ENCODE data around the gene CARD9.
"Not testable (repeated sequence)": the region's sequence is repeated elsewhere in the genome, so short reads cannot be mapped to it uniquely, and the experiment has no call there.

Gene CARD9

GRCh38 chr9:136321561-136321960 is 51.9 kb downstream of the CARD9 start:
- Histone ChIP-seq H3K4me3 (no peak overlapping the region), H3K9me3 (no peaks in the 10 kb centered on the region), H3K36me3 (replicated peaks) (no peaks in the 10 kb centered on the region), H3K4me1 (no peaks in the 10 kb centered on the region), H3K27me3 (ENCODE audit: low read depth) (no peaks in the 10 kb centered on the region)
- no peak for DNase-seq (ENCODE audit: low spot score in 2 of 2)
- in situ Hi-C loops (cut with MboI; ENCODE audit: low sequenced_read_pairs), result no loop called here

GRCh38 chr9:136320972-136321371 is 52.5 kb downstream of the CARD9 start:
- H3K36me3 ChIP-seq (replicated peaks); H3K9me3 ChIP-seq; H3K4me1 ChIP-seq; H3K4me3 ChIP-seq; in situ Hi-C loops (cut with MboI; ENCODE audit: low sequenced_read_pairs); H3K27me3 ChIP-seq (ENCODE audit: low read depth); DNase-seq (ENCODE audit: low spot score in 2 of 2): not testable (repeated sequence)

- H3K4me1 ChIP-seq; H3K27me3 ChIP-seq (ENCODE audit: low read depth); H3K36me3 ChIP-seq (replicated peaks); H3K9me3 ChIP-seq; DNase-seq (ENCODE audit: low spot score in 2 of 2); H3K4me3 ChIP-seq; in situ Hi-C loops (cut with MboI; ENCODE audit: low sequenced_read_pairs): not testable (repeated sequence)
These were observed 53.5 kb downstream of the CARD9 start for GRCh38 chr9:136319955-136320354.

- H3K4me3 ChIP-seq; H3K36me3 ChIP-seq (replicated peaks); H3K27me3 ChIP-seq (ENCODE audit: low read depth); DNase-seq (ENCODE audit: low spot score in 2 of 2); H3K4me1 ChIP-seq; in situ Hi-C loops (cut with MboI; ENCODE audit: low sequenced_read_pairs): not testable (repeated sequence)
- H3K9me3 ChIP-seq, result peaks cover 12% of the 10 kb centered on the region
These were observed 54.2 kb downstream of the CARD9 start for GRCh38 chr9:136319244-136319643.

- no peak for DNase-seq (ENCODE audit: low spot score in 2 of 2)
- H3K4me1 ChIP-seq, result no peaks in the 10 kb centered on the region
- in situ Hi-C loops (cut with MboI; ENCODE audit: low sequenced_read_pairs), result no loop called here
These were observed 54.7 kb downstream of the CARD9 start for GRCh38 chr9:136318776-136319241.

GRCh38 chr9:136318111-136318775 is 55.2 kb downstream of the CARD9 start:
- H3K9me3 ChIP-seq, result peaks cover 12% of the 10 kb centered on the region
- H3K4me3 ChIP-seq, result no peak overlapping the region
- H3K4me1 ChIP-seq, result no peaks in the 10 kb centered on the region
- H3K27me3 ChIP-seq (ENCODE audit: low read depth), result no peaks in the 10 kb centered on the region
- H3K36me3 ChIP-seq (replicated peaks), result no peaks in the 10 kb centered on the region
- DNase-seq (ENCODE audit: low spot score in 2 of 2), result no peak
- in situ Hi-C loops (cut with MboI; ENCODE audit: low sequenced_read_pairs), result no loop called here

More at GRCh38 chr9:136318776-136319241, 54.7 kb downstream of the CARD9 start:
- Histone ChIP-seq H3K4me3 (no peak overlapping the region), H3K27me3 (ENCODE audit: low read depth) (no peaks in the 10 kb centered on the region), H3K36me3 (replicated peaks) (no peaks in the 10 kb centered on the region), H3K9me3 (peaks cover 12% of the 10 kb centered on the region)

GRCh38 chr9:136317695-136318094 is 55.8 kb downstream of the CARD9 start:
- H3K27me3 ChIP-seq (ENCODE audit: low read depth), result no peaks in the 10 kb centered on the region
- H3K4me1 ChIP-seq, result no peaks in the 10 kb centered on the region
- no peak overlapping the region for H3K4me3 ChIP-seq
- H3K36me3 ChIP-seq (replicated peaks), result no peaks in the 10 kb centered on the region
- in situ Hi-C loops (cut with MboI; ENCODE audit: low sequenced_read_pairs), result no loop called here
- no peak for DNase-seq (ENCODE audit: low spot score in 2 of 2)
- peaks cover 12% of the 10 kb centered on the region for H3K9me3 ChIP-seq

- Histone ChIP-seq H3K4me1 (no peaks in the 10 kb centered on the region), H3K36me3 (replicated peaks) (no peaks in the 10 kb centered on the region), H3K27me3 (ENCODE audit: low read depth) (no peaks in the 10 kb centered on the region), H3K4me3 (no peak overlapping the region), H3K9me3 (peaks cover 12% of the 10 kb centered on the region)
- in situ Hi-C loops (cut with MboI; ENCODE audit: low sequenced_read_pairs), result no loop called here
- DNase-seq (ENCODE audit: low spot score in 2 of 2), result no peak
These were observed 56.4 kb downstream of the CARD9 start for GRCh38 chr9:136316896-136317676.

- no peak for DNase-seq (ENCODE audit: low spot score in 2 of 2)
- Histone ChIP-seq H3K4me1 (no peaks in the 10 kb centered on the region), H3K36me3 (replicated peaks) (no peaks in the 10 kb centered on the region), H3K4me3 (no peak overlapping the region), H3K9me3 (peaks cover 12% of the 10 kb centered on the region), H3K27me3 (ENCODE audit: low read depth) (no peaks in the 10 kb centered on the region)
- in situ Hi-C loops (cut with MboI; ENCODE audit: low sequenced_read_pairs), result no loop called here
These were observed 57.2 kb downstream of the CARD9 start for GRCh38 chr9:136316271-136316751.

GRCh38 chr9:136314944-136315343 is 58.5 kb downstream of the CARD9 start:
- Histone ChIP-seq H3K4me1 (no peaks in the 10 kb centered on the region), H3K36me3 (replicated peaks) (no peaks in the 10 kb centered on the region), H3K4me3 (no peak overlapping the region), H3K9me3 (peaks cover 12% of the 10 kb centered on the region), H3K27me3 (ENCODE audit: low read depth) (no peaks in the 10 kb centered on the region)
- in situ Hi-C loops (cut with MboI; ENCODE audit: low sequenced_read_pairs), result no loop called here
- DNase-seq (ENCODE audit: low spot score in 2 of 2), result no peak

- in situ Hi-C loops (cut with MboI; ENCODE audit: low sequenced_read_pairs), result no loop called here
- no peaks in the 10 kb centered on the region for H3K27me3 ChIP-seq (ENCODE audit: low read depth)
These were observed 59.4 kb downstream of the CARD9 start for GRCh38 chr9:136314056-136314416.

More at GRCh38 chr9:136314056-136314416, 59.4 kb downstream of the CARD9 start:
- no peak for DNase-seq (ENCODE audit: low spot score in 2 of 2)
- Histone ChIP-seq H3K4me1 (no peaks in the 10 kb centered on the region), H3K9me3 (peaks cover 12% of the 10 kb centered on the region), H3K4me3 (no peak overlapping the region), H3K36me3 (replicated peaks) (no peaks in the 10 kb centered on the region)

Measured in HAP-1 (cell line).